DOHH2 (cell line): Measurements from ENCODE around the gene TCF3.

Experiments
- H3F3A ChIP-seq: fragments of 200-600 bp; sonication (generic), shearing (Covaris generic); 2 replicates; pipeline ENCODE4 v1.6.0; 2016; ENCODE audit warnings: antibody characterized with exemption, mild to moderate bottlenecking; ENCODE audit not compliant: control insufficient read depth, insufficient read depth
- H3K27ac ChIP-seq: fragments of 200-600 bp; sonication (generic); 2 replicates; pipeline ENCODE4 v1.5.1; 2014; ENCODE audit warnings: low read depth, mild to moderate bottlenecking, low read length, moderate library complexity
- H3K27me3 ChIP-seq: fragments of 200-600 bp; sonication (generic); 2 replicates; pipeline ENCODE4 v1.6.1; 2014; ENCODE audit warnings: mild to moderate bottlenecking, low read length, mixed read lengths; ENCODE audit not compliant: control insufficient read depth
- H3K36me3 ChIP-seq: fragments of 200-600 bp; sonication (generic); 2 replicates; pipeline ENCODE4 v1.6.1; 2014; ENCODE audit warnings: mild to moderate bottlenecking, low read length, moderate library complexity, mixed read lengths; ENCODE audit not compliant: control insufficient read depth
- H3K4me1 ChIP-seq: fragments of 200-600 bp; sonication (generic); 2 replicates; pipeline ENCODE4 v1.6.1; 2014; ENCODE audit warnings: mild to moderate bottlenecking, low read length, mixed read lengths; ENCODE audit not compliant: control insufficient read depth
- H3K4me2 ChIP-seq: fragments of 200-600 bp; sonication (generic); 2 replicates; pipeline ENCODE4 v1.6.0; 2014; ENCODE audit warnings: mild to moderate bottlenecking, low read length, moderate library complexity
- H3K4me3 ChIP-seq: fragments of 200-600 bp; sonication (generic); 2 replicates; pipeline ENCODE4 v1.5.1; 2014; ENCODE audit warnings: mild to moderate bottlenecking, low read length, mixed read lengths
- H3K79me2 ChIP-seq: fragments of 200-600 bp; sonication (generic); 2 replicates; pipeline ENCODE4 v1.6.1; 2014; ENCODE audit warnings: mild to moderate bottlenecking, low read length, mixed read lengths; ENCODE audit not compliant: control insufficient read depth
- H3K9me2 ChIP-seq: fragments of 200-600 bp; sonication (generic); replicated peaks from 2 replicates; pipeline ENCODE4 v1.6.1; 2014; ENCODE audit warnings: mild to moderate bottlenecking, low read length, mixed read lengths; ENCODE audit not compliant: control insufficient read depth
- H3K9me3 ChIP-seq: fragments of 200-600 bp; sonication (generic); 2 replicates; pipeline ENCODE4 v1.6.1; 2014; ENCODE audit warnings: antibody characterized with exemption, low read length, mixed read lengths; ENCODE audit not compliant: control insufficient read depth, insufficient read depth
- H4K20me1 ChIP-seq: fragments of 200-600 bp; sonication (generic); 2 replicates; pipeline ENCODE4 v1.6.0; 2014; ENCODE audit warnings: low read depth, mild to moderate bottlenecking, antibody characterized with exemption, low read length, moderate library complexity; ENCODE audit not compliant: control insufficient read depth, insufficient read depth
- CTCF ChIP-seq: fragments of 200-600 bp; sonication (generic); IDR thresholded peaks from one replicate; pipeline ENCODE4 v1.5.1; 2014; ENCODE audit warnings: antibody characterized with exemption, mild to moderate bottlenecking, low read depth, low read length; ENCODE audit not compliant: poor library complexity, severe bottlenecking
- EZH2phosphoT487 ChIP-seq: fragments of 200-600 bp; sonication (generic); IDR thresholded peaks from 2 replicates; pipeline ENCODE4 v1.6.1; 2017; ENCODE audit warnings: borderline replicate concordance, mild to moderate bottlenecking, antibody characterized with exemption, low read length, moderate library complexity, mixed read lengths

Gene TCF3

GRCh38 chr19:1587872-1588271 lies 64.5 kb downstream of the TCF3 start:
- Histone ChIP-seq H3K79me2 (peaks cover 77% of the 10 kb centered on the region), H3K4me2 (no peak overlapping the region), H3K27me3 (no peaks in the 10 kb centered on the region), H3K36me3 (peaks cover 60% of the 10 kb centered on the region), H3K4me3 (no peak overlapping the region), H3K27ac (no peak overlapping the region), H3F3A (no peaks in the 10 kb centered on the region; the same call in 1 of the 2 replicates), H3K4me1 (peaks cover 14% of the 10 kb centered on the region), H3K9me2 (no peaks in the 10 kb centered on the region), H3K9me3 (no peaks in the 10 kb centered on the region), H4K20me1 (peaks cover 14% of the 10 kb centered on the region; the same call in 1 of the 2 replicates)
- TF ChIP-seq CTCF: no peak
- no peak for TF ChIP-seq EZH2phosphoT487

GRCh38 chr19:1585243-1585580 lies 67.2 kb downstream of the TCF3 start:
- peaks cover 3% of the 10 kb centered on the region for H3K4me1 ChIP-seq

GRCh38 chr19:1584500-1585242 lies 67.7 kb downstream of the TCF3 start:
- Histone ChIP-seq H3K79me2 (peaks cover 52% of the 10 kb centered on the region), H3K27me3 (no peaks in the 10 kb centered on the region), H3K4me2 (no peak overlapping the region), H3K4me1 (no peaks in the 10 kb centered on the region), H3K9me2 (no peaks in the 10 kb centered on the region), H3K4me3 (no peak overlapping the region), H3K9me3 (no peaks in the 10 kb centered on the region), H3K27ac (no peak overlapping the region), H3F3A (no peaks in the 10 kb centered on the region; the same call in 1 of the 2 replicates), H4K20me1 (peaks cover 9% of the 10 kb centered on the region; the same call in 1 of the 2 replicates), H3K36me3 (peaks cover 65% of the 10 kb centered on the region)
- TF ChIP-seq CTCF: no peak
- no peak for TF ChIP-seq EZH2phosphoT487

More at GRCh38 chr19:1585243-1585580, 67.2 kb downstream of the TCF3 start:
- Histone ChIP-seq H3F3A (no peaks in the 10 kb centered on the region; the same call in 1 of the 2 replicates), H3K4me2 (no peak overlapping the region), H3K4me3 (no peak overlapping the region), H3K9me3 (no peaks in the 10 kb centered on the region), H3K27me3 (no peaks in the 10 kb centered on the region), H3K79me2 (peaks cover 58% of the 10 kb centered on the region), H4K20me1 (peaks cover 11% of the 10 kb centered on the region; the same call in 1 of the 2 replicates), H3K36me3 (peaks cover 65% of the 10 kb centered on the region), H3K27ac (no peak overlapping the region), H3K9me2 (no peaks in the 10 kb centered on the region)
- TF ChIP-seq EZH2phosphoT487 (no peak), CTCF (no peak)
